PFSK-1 (cell line): ENCODE measurements around the gene TXNDC11.

ENCODE experiments used
- FOXP2 ChIP-seq: optimal IDR thresholded peaks from 2 replicates; pipeline ENCODE3; 2011; ENCODE audit warnings: borderline replicate concordance, control low read depth, inconsistent platforms; ENCODE audit not compliant: insufficient read depth; ENCODE audit errors: extremely low read length, extremely low read depth
- POLR2AphosphoS5 ChIP-seq: IDR thresholded peaks from 2 replicates; pipeline ENCODE4 v1.6.1; 2012; ENCODE audit warnings: low read depth, mild to moderate bottlenecking, control low read depth, low read length, moderate library complexity
- SIN3A ChIP-seq: IDR thresholded peaks from 2 replicates; pipeline ENCODE4 v1.6.1; 2012; ENCODE audit warnings: mild to moderate bottlenecking, low read length, moderate library complexity, borderline replicate concordance; ENCODE audit not compliant: insufficient read depth
- TAF1 ChIP-seq: IDR thresholded peaks from 2 replicates; pipeline ENCODE4 v1.6.1; 2012; ENCODE audit warnings: low read length, control low read depth, borderline replicate concordance; ENCODE audit not compliant: insufficient read depth
- TF ChIP-seq, protein P1 (sequence below), 2 experiments: IDR thresholded peaks; 2 replicates each; pipeline versions ENCODE4 v1.6.1 to v1.8.0; 2011 to 2012; ENCODE audit warnings: low read depth in 2 of 2, low read length in 2 of 2, control low read depth in 1 of 2, inconsistent platforms in 1 of 2, mild to moderate bottlenecking in 1 of 2, moderate library complexity in 1 of 2; ENCODE audit not compliant: insufficient read depth in 1 of 2

The TXNDC11 gene

DNA sequence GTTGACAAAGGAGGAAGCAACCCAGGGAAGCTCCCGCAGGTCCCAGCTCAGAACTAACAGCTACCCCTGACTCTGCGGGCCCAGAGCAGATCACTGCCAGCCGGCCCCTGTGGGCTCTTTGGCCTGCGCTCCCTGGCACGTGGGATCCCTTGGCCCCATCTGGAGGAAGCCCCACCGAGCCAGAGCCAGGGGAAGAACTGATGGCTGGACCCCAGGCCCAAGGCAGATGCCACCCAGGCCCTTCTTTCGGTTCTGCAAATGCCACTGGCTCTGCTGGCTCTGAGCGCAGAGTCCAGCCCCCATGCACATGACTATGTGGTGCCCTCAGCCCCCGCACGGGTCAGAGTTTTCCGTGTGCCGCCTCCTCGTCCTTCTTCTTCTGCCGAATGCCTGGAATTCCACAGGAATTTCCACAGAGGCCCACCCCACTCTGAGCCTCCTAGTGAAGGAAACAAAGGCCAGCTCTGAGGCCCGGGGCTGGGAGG lies 110.2 kb downstream of the TXNDC11 start:
- TF ChIP-seq FOXP2 (no peak), SIN3A (no peak), POLR2AphosphoS5 (no peak), TAF1 (no peak)
- TF ChIP-seq, protein P1, sequence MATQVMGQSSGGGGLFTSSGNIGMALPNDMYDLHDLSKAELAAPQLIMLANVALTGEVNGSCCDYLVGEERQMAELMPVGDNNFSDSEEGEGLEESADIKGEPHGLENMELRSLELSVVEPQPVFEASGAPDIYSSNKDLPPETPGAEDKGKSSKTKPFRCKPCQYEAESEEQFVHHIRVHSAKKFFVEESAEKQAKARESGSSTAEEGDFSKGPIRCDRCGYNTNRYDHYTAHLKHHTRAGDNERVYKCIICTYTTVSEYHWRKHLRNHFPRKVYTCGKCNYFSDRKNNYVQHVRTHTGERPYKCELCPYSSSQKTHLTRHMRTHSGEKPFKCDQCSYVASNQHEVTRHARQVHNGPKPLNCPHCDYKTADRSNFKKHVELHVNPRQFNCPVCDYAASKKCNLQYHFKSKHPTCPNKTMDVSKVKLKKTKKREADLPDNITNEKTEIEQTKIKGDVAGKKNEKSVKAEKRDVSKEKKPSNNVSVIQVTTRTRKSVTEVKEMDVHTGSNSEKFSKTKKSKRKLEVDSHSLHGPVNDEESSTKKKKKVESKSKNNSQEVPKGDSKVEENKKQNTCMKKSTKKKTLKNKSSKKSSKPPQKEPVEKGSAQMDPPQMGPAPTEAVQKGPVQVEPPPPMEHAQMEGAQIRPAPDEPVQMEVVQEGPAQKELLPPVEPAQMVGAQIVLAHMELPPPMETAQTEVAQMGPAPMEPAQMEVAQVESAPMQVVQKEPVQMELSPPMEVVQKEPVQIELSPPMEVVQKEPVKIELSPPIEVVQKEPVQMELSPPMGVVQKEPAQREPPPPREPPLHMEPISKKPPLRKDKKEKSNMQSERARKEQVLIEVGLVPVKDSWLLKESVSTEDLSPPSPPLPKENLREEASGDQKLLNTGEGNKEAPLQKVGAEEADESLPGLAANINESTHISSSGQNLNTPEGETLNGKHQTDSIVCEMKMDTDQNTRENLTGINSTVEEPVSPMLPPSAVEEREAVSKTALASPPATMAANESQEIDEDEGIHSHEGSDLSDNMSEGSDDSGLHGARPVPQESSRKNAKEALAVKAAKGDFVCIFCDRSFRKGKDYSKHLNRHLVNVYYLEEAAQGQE (IDR thresholded peaks at IDR 0.05; ENCODE audit: insufficient read depth in 1 of 2, low read depth in 2 of 2, low read length in 2 of 2), result no peak

DNA sequence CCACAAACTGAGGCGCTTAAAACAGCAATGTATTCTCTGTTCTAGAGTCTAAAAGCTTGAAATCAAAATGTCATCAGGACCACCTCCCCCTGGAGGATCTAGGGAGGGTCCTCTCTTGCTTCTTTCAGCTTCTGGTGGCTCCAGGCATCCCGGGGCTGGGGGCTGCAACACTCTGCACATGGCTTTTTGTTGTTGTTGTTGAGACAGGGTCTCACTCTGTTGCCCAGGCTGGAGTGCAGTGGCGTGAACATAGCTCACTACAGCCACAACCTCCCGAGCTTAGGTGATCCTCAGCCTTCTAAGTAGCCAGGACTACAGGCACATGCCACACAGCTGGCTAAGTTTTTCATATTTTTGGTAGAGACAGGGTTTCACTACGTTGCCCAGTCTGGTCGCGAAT lies 111.4 kb downstream of the TXNDC11 start:
- no peak for TF ChIP-seq SIN3A
- TF ChIP-seq, protein P1 (IDR thresholded peaks at IDR 0.05; ENCODE audit: insufficient read depth in 1 of 2, low read depth in 2 of 2, low read length in 2 of 2), result no peak
- no peak for TF ChIP-seq FOXP2
- no peak for TF ChIP-seq POLR2AphosphoS5
- no peak for TF ChIP-seq TAF1

DNA sequence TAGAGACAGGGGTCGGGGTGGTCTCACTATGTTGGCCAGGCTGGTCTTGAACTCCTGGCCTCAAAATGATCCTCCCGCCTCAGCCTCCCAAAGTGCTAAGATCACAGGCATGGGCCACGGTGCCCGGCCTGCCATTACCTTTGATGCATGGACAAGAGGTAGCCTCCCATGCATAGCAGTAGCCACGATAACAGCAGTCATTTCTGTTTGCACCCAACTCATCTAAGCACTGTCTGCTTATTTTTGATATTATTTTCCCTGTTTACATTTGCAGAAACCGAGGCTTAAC lies 111.9 kb downstream of the TXNDC11 start:
- TF ChIP-seq SIN3A (no peak), FOXP2 (no peak), TAF1 (no peak), POLR2AphosphoS5 (no peak)

DNA sequence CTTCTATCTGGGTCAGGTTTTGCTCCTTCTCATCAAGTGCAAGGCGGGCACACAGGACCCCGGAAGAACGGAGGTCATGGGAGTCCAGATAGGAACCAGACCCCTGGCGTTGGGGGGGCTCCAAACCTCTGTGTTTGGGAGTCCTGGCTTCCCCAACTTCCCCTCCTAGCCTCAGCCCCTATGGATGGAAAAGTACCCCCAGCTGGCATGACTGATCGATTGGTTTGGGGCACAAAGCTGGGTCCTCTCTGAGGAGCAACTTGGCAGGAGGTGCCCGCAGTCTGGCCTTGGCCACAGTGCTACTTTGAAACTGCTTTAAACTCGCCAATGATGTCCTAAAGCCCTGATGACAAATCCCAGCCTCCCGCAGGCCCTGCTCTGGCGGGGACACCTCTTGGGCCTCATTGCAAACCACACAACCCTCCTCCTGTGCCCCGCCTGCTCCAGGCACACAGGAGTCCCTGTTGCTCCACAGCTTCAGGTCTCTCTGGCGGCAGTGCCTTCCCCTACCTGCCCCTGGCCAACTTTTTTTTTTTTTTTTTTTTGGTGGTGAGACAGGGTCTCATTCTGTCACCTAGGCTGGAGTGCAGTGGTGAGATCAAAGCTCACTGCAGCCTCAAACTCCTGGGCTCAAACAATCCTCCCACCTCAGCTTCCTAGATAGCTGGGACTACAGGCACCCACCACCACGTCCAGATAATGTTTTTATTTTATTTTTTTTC lies 112.5 kb downstream of the TXNDC11 start:
- no peak for TF ChIP-seq TAF1
- no peak for TF ChIP-seq POLR2AphosphoS5
- no peak for TF ChIP-seq SIN3A
- TF ChIP-seq, protein P1 (IDR thresholded peaks at IDR 0.05; ENCODE audit: insufficient read depth in 1 of 2, low read depth in 2 of 2, low read length in 2 of 2), result no peak
- no peak for TF ChIP-seq FOXP2
